ENCODE data around the gene MYLIP. TPM values are rescaled to one million over a fixed set of nuclear protein-coding genes. Genes with fewer than 3 reads are reported as not detected.
A peak's percentile ranks its signal among the peaks of the same experiment; 100 is the strongest.

Gene MYLIP
- total and polyA plus RNA-seq, 2 of the 4 experiments (the other 2 are of a cell fraction), result 1.8 to 3.2 TPM

DNA sequence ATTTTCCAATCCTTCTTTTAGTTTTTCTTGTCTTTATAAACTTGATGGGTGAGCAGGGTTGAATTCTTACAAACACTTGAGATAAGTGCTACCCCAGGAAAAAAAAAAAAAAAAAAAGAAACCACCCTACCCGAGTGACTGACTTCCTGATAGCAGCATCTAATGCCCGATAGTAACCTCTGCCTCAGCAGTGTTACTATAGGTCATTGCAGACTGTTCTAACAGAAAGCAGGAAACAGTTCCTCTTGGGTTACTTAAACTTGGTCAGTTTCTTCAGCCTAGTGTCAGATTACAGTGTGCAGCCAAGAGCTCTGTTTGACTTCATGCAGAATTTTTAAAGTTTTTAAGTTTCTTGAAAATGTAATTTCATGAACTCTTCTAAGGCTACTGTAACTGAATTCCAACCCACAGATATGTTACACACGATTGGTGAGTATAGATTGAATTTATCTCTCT is 2.1 kb downstream of the MYLIP start:
- peak overlapping the region; percentile 16; the same call in 1 of the 2 replicates for H3K9ac ChIP-seq (ENCODE audit: low read depth, low read length)

More for the DNA sequence above, 2.1 kb downstream of the MYLIP start:
- no peak overlapping the region for H4K5ac ChIP-seq (ENCODE audit: low read depth, low read length)
- H2BK15ac ChIP-seq (ENCODE audit: low read depth, low read length), result 0 out of 3 replicates have a peak overlapping the region, but pooled peaks have one; percentile 24
- peak; percentile 56 for ATAC-seq (ENCODE audit: low read depth)
- peak overlapping the region; percentile 68 for H3K4ac ChIP-seq (ENCODE audit: low read depth, low read length)
- no peak overlapping the region for H2AK9ac ChIP-seq (replicated peaks; ENCODE audit: low read depth, low read length, poor library complexity)
- H3K23ac ChIP-seq (ENCODE audit: low read depth, low read length), result 0 out of 2 replicates have a peak overlapping the region, but pooled peaks have one; percentile 4
- peak overlapping the region; percentile 61 for H2BK5ac ChIP-seq (ENCODE audit: low read depth, low read length, poor library complexity, severe bottlenecking)
- peaks cover 7% of the 10 kb centered on the region; the same call in 1 of the 2 replicates for H4K20me1 ChIP-seq (ENCODE audit: insufficient read depth, low read length)
- no peak overlapping the region for H4K91ac ChIP-seq (ENCODE audit: insufficient read depth, low read depth, low read length)
- peak; percentile 83 for DNase-seq
- H3K14ac ChIP-seq (replicated peaks; ENCODE audit: low read depth, low read length), result 0 out of 2 replicates have a peak overlapping the region, but pooled peaks have one; percentile 11
- peaks cover 13 to 15% of the 10 kb centered on the region in 2 experiments; a peak in 3 of 4 replicates for H3K79me1 ChIP-seq (ENCODE audit: low read depth in 1 of 2, low read length in 2 of 2)
- H3K27me3 ChIP-seq (ENCODE audit: control insufficient read depth, insufficient read depth, low read length), result peaks cover 17% of the 10 kb centered on the region
- no peak overlapping the region; the same call in 1 of the 2 replicates for H2AK5ac ChIP-seq (ENCODE audit: low read depth, low read length)
- ChIA-PET POLR2A (ENCODE audit: unreplicated experiment) (interaction anchor here (0.5 kb wide), 1 partner anchor 8 kb away, joined by 5 read pairs; no protein-coding TSS in a partner anchor), CTCF (interaction anchor here (0.8 to 1.2 kb wide), 2 partner anchors 23 to 38 kb away, joined by 3 read pairs; no protein-coding TSS in a partner anchor)
- no peaks in the 10 kb centered on the region; the same call in 1 of the 2 replicates for H3K36me3 ChIP-seq (ENCODE audit: control insufficient read depth, insufficient read depth, low read length)
- peak overlapping the region; percentile 88; the same call in 1 of the 2 replicates for H3K27ac ChIP-seq (ENCODE audit: insufficient read depth, low read length)
- peak overlapping the region; percentile 66 for H2BK20ac ChIP-seq (ENCODE audit: low read depth, low read length)
- intact Hi-C loops (cut with micrococcal nuclease) (no loop called here), in situ Hi-C loops (cut with MboI; ENCODE audit: low sequenced_read_pairs) (no loop called here), dilution Hi-C loops (cut with HindIII; ENCODE audit: low sequenced_read_pairs, unreplicated experiment) (no loop called here)
- WGBS, 2 experiments (ENCODE audit: extremely low coverage in 2 of 2, insufficient read length in 1 of 2), result 0% methylated on average over 1 of the region's 3 CpGs; no CpG with 5 or more reads in 1 of the 2 experiments
- TSS peak; percentile 25 for BruUV-seq (replicated peaks)
- H3K9me1 ChIP-seq (ENCODE audit: insufficient read depth, low read length), result no peaks in the 10 kb centered on the region; the same call in 1 of the 2 replicates
- H3K4me3 ChIP-seq (ENCODE audit: insufficient read depth, low read depth, low read length), result peak overlapping the region; percentile 95; the same call in 1 of the 2 replicates
- H3K56ac ChIP-seq (ENCODE audit: extremely low read depth, insufficient read depth, low read length), result no peak overlapping the region
- H3K4me1 ChIP-seq (ENCODE audit: control insufficient read depth, insufficient read depth, low read length), result peaks cover 8% of the 10 kb centered on the region
- H4K8ac ChIP-seq (ENCODE audit: low read depth in 2 of 2, low read length in 2 of 2), result peak overlapping the region in 1 of 2 experiments; percentile 33; a peak in 1 of 4 replicates
- H2BK120ac ChIP-seq (ENCODE audit: low read depth, low read length), result peak overlapping the region; percentile 67; the same call in 1 of the 2 replicates
- no peaks in the 10 kb centered on the region for H3K9me3 ChIP-seq (ENCODE audit: control insufficient read depth, insufficient read depth, low read length)
- no peak overlapping the region for H2AFZ ChIP-seq (replicated peaks; ENCODE audit: low read length, poor library complexity)
- TF ChIP-seq, protein P1, sequence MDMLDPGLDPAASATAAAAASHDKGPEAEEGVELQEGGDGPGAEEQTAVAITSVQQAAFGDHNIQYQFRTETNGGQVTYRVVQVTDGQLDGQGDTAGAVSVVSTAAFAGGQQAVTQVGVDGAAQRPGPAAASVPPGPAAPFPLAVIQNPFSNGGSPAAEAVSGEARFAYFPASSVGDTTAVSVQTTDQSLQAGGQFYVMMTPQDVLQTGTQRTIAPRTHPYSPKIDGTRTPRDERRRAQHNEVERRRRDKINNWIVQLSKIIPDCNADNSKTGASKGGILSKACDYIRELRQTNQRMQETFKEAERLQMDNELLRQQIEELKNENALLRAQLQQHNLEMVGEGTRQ (IDR thresholded peaks at IDR 0.05; ENCODE audit: low read depth, low read length), result no peak
- TF ChIP-seq BHLHE40 (IDR thresholded peaks at IDR 0.05; ENCODE audit: low read depth, low read length), result no peak
- no peak for TF ChIP-seq FOS (IDR thresholded peaks at IDR 0.05; ENCODE audit: low read depth, low read length)
- no peak for TF ChIP-seq NFE2L2 (IDR thresholded peaks at IDR 0.05; ENCODE audit: low read depth, low read length)
- no peak for TF ChIP-seq MAFK (IDR thresholded peaks at IDR 0.05; ENCODE audit: low read depth, low read length)
- no peak for TF ChIP-seq MXI1 (IDR thresholded peaks at IDR 0.05; ENCODE audit: borderline replicate concordance, low read depth, low read length)
- peak overlapping the region; percentile 94 for H3K4me2 ChIP-seq (ENCODE audit: low read depth, low read length)
- peak overlapping the region; percentile 91 for H3K18ac ChIP-seq (ENCODE audit: low read depth, low read length)
